Measurements from ENCODE around the gene DCLRE1A.

The DCLRE1A gene

DNA sequence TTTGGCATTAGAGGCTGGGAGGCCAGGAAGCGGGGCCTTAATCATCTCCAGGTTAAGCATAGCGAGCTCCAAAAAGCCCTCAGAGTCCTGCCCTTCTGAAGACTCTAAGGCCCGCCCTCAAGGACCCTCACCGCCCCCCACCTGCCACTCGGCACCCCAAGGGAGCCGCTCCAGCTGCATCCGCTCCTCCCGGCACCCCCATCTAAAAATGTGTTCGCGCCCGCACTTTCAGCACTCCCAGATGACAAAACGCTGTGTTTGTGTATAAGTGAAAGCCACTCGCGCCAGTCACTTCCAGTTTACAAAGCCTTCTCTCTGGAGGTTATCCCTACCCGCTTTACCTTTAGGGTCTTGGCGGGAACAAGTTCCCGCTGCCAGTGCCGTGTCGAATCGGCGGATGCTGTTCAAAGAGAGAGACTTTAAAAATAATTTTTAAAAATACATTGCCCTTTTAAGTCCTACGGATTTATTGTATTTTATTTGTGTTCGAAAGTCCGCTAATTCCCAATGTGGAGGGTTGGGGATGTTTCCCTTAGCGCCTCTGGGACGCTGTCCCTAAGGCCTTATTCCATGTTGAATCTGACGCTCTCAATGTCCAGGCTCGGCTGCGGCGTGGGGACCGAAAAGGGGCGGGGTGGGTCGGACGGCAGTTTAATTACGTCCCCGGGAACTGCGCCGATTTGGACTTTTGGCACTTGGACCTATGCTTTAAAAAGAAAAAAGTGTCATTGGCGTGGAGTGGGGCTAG is at the start of gene DCLRE1A, which contains the start of gene NHLRC2:
TSS of gene DCLRE1A (minus strand) at position 70 of the 748 bp plus-strand sequence. CDS start 900 bp downstream, outside the sequence.
TSS of gene NHLRC2 (plus strand) at position 649 of the 748 bp plus-strand sequence. CDS start 212 bp downstream, outside the sequence.
- Histone ChIP-seq H3K9me3 (ENCODE audit: control insufficient read depth, low read depth, low read length) (no peaks in the 10 kb centered on the region), H3K27ac (ENCODE audit: low read length) (peak within 1 kb of the TSS; percentile 89), H3K9ac (ENCODE audit: low read length) (peak within 1 kb of the TSS; percentile 89), H3K4me3 (ENCODE audit: low read length) (peak within 1 kb of the TSS; percentile 98), H3K36me3 (ENCODE audit: control insufficient read depth, low read depth, low read length) (peaks cover 12% of the 10 kb centered on the region), H3K4me1 (ENCODE audit: control insufficient read depth, low read depth, low read length) (peaks cover 15% of the 10 kb centered on the region), H3K27me3 (ENCODE audit: control insufficient read depth, insufficient read depth, low read length) (no peaks in the 10 kb centered on the region)

GRCh38 chr10:113899952-113900598 is 46.2 kb upstream of the DCLRE1A start:
- Histone ChIP-seq H3K36me3 (ENCODE audit: control insufficient read depth, low read depth, low read length) (peaks cover 43% of the 10 kb centered on the region), H3K4me1 (ENCODE audit: control insufficient read depth, low read depth, low read length) (no peaks in the 10 kb centered on the region)

GRCh38 chr10:113897693-113898618 is 44.1 kb upstream of the DCLRE1A start:
- H3K27ac ChIP-seq (ENCODE audit: low read length): no peak overlapping the region
- no peak overlapping the region for H3K9ac ChIP-seq (ENCODE audit: low read length)
- no peak overlapping the region for H3K4me3 ChIP-seq (ENCODE audit: low read length)
- peaks cover 32% of the 10 kb centered on the region for H3K36me3 ChIP-seq (ENCODE audit: control insufficient read depth, low read depth, low read length)
- no peaks in the 10 kb centered on the region for H3K27me3 ChIP-seq (ENCODE audit: control insufficient read depth, insufficient read depth, low read length)
- H3K4me1 ChIP-seq (ENCODE audit: control insufficient read depth, low read depth, low read length): no peaks in the 10 kb centered on the region
- no peaks in the 10 kb centered on the region for H3K9me3 ChIP-seq (ENCODE audit: control insufficient read depth, low read depth, low read length)

More at GRCh38 chr10:113899952-113900598, 46.2 kb upstream of the DCLRE1A start:
- Histone ChIP-seq H3K27ac (ENCODE audit: low read length) (no peak overlapping the region), H3K27me3 (ENCODE audit: control insufficient read depth, insufficient read depth, low read length) (no peaks in the 10 kb centered on the region), H3K4me3 (ENCODE audit: low read length) (no peak overlapping the region), H3K9me3 (ENCODE audit: control insufficient read depth, low read depth, low read length) (no peaks in the 10 kb centered on the region), H3K9ac (ENCODE audit: low read length) (no peak overlapping the region)

DNA sequence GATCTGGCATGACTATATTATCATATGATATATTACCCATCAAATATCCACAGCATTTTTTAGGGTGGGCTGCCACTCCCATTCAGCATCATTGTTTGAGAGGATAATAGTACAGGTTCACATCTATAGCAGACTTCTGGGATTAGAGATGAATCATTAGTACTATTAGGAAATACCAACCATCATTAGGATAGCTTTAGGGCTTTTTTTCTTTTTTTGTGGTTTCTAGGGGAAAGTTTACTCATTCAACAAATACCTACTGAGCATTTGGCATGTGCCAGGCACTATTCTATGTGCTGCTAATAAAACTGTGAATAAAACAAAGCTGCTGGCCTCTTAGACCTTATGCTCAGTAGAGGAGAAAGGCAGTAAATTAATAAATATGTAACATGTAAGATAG is 41.1 kb upstream of the DCLRE1A start:
- H3K27ac ChIP-seq (ENCODE audit: low read length): no peak overlapping the region
- no peaks in the 10 kb centered on the region for H3K9me3 ChIP-seq (ENCODE audit: control insufficient read depth, low read depth, low read length)
- H3K27me3 ChIP-seq (ENCODE audit: control insufficient read depth, insufficient read depth, low read length): no peaks in the 10 kb centered on the region
- no peak overlapping the region for H3K9ac ChIP-seq (ENCODE audit: low read length)
- H3K4me1 ChIP-seq (ENCODE audit: control insufficient read depth, low read depth, low read length): no peaks in the 10 kb centered on the region
- H3K36me3 ChIP-seq (ENCODE audit: control insufficient read depth, low read depth, low read length): peaks cover 17% of the 10 kb centered on the region
- no peak overlapping the region for H3K4me3 ChIP-seq (ENCODE audit: low read length)

GRCh38 chr10:113894581-113894980 is 40.7 kb upstream of the DCLRE1A start:
- Histone ChIP-seq H3K27ac (ENCODE audit: low read length) (no peak overlapping the region), H3K36me3 (ENCODE audit: control insufficient read depth, low read depth, low read length) (peaks cover 19% of the 10 kb centered on the region), H3K4me1 (ENCODE audit: control insufficient read depth, low read depth, low read length) (no peaks in the 10 kb centered on the region), H3K27me3 (ENCODE audit: control insufficient read depth, insufficient read depth, low read length) (no peaks in the 10 kb centered on the region), H3K4me3 (ENCODE audit: low read length) (no peak overlapping the region), H3K9me3 (ENCODE audit: control insufficient read depth, low read depth, low read length) (no peaks in the 10 kb centered on the region), H3K9ac (ENCODE audit: low read length) (no peak overlapping the region)

- H3K9ac ChIP-seq (ENCODE audit: low read length): no peak overlapping the region
- H3K4me1 ChIP-seq (ENCODE audit: control insufficient read depth, low read depth, low read length): no peaks in the 10 kb centered on the region
- H3K9me3 ChIP-seq (ENCODE audit: control insufficient read depth, low read depth, low read length): no peaks in the 10 kb centered on the region
- no peak overlapping the region for H3K4me3 ChIP-seq (ENCODE audit: low read length)
- no peaks in the 10 kb centered on the region for H3K27me3 ChIP-seq (ENCODE audit: control insufficient read depth, insufficient read depth, low read length)
- H3K27ac ChIP-seq (ENCODE audit: low read length): no peak overlapping the region
- peaks cover 19% of the 10 kb centered on the region for H3K36me3 ChIP-seq (ENCODE audit: control insufficient read depth, low read depth, low read length)
Observed at GRCh38 chr10:113893570-113893969, 39.7 kb upstream of the DCLRE1A start.

DNA sequence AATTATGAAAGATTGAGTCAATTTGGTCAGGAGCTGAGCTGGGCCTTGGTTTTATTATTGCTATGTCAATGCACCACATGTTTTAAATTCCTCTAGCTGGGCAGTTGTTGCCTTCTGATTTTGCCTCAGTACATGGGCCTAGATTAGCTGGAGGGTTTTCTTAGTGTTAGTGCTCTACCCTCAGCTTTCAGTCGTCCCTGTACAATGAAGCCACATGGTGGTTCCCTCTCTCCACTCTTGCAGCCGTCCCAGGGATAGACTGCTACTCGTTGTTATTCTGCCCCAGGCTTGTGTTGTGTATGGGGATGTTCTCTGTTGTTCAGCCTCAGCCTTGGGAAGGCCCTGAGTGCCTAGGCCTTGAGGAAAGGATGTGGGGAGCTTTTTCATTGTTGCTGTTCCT is 37.6 kb upstream of the DCLRE1A start:
- Histone ChIP-seq H3K9me3 (ENCODE audit: control insufficient read depth, low read depth, low read length) (no peaks in the 10 kb centered on the region), H3K4me1 (ENCODE audit: control insufficient read depth, low read depth, low read length) (no peaks in the 10 kb centered on the region), H3K4me3 (ENCODE audit: low read length) (no peak overlapping the region), H3K27me3 (ENCODE audit: control insufficient read depth, insufficient read depth, low read length) (no peaks in the 10 kb centered on the region), H3K36me3 (ENCODE audit: control insufficient read depth, low read depth, low read length) (peaks cover 19% of the 10 kb centered on the region), H3K27ac (ENCODE audit: low read length) (no peak overlapping the region), H3K9ac (ENCODE audit: low read length) (no peak overlapping the region)

GRCh38 chr10:113890769-113891168 is 36.9 kb upstream of the DCLRE1A start:
- Histone ChIP-seq H3K9ac (ENCODE audit: low read length) (no peak overlapping the region), H3K9me3 (ENCODE audit: control insufficient read depth, low read depth, low read length) (no peaks in the 10 kb centered on the region), H3K36me3 (ENCODE audit: control insufficient read depth, low read depth, low read length) (peaks cover 23% of the 10 kb centered on the region), H3K27ac (ENCODE audit: low read length) (no peak overlapping the region), H3K27me3 (ENCODE audit: control insufficient read depth, insufficient read depth, low read length) (no peaks in the 10 kb centered on the region), H3K4me3 (ENCODE audit: low read length) (no peak overlapping the region), H3K4me1 (ENCODE audit: control insufficient read depth, low read depth, low read length) (no peaks in the 10 kb centered on the region)

- Histone ChIP-seq H3K27ac (ENCODE audit: low read length) (no peak overlapping the region), H3K9ac (ENCODE audit: low read length) (no peak overlapping the region), H3K4me3 (ENCODE audit: low read length) (no peak overlapping the region), H3K9me3 (ENCODE audit: control insufficient read depth, low read depth, low read length) (no peaks in the 10 kb centered on the region), H3K27me3 (ENCODE audit: control insufficient read depth, insufficient read depth, low read length) (no peaks in the 10 kb centered on the region), H3K4me1 (ENCODE audit: control insufficient read depth, low read depth, low read length) (no peaks in the 10 kb centered on the region), H3K36me3 (ENCODE audit: control insufficient read depth, low read depth, low read length) (peaks cover 31% of the 10 kb centered on the region)
Observed at GRCh38 chr10:113889911-113890310, 36.0 kb upstream of the DCLRE1A start.

- Histone ChIP-seq H3K9me3 (ENCODE audit: control insufficient read depth, low read depth, low read length) (no peaks in the 10 kb centered on the region), H3K36me3 (ENCODE audit: control insufficient read depth, low read depth, low read length) (peaks cover 30% of the 10 kb centered on the region), H3K4me1 (ENCODE audit: control insufficient read depth, low read depth, low read length) (no peaks in the 10 kb centered on the region), H3K27ac (ENCODE audit: low read length) (no peak overlapping the region), H3K9ac (ENCODE audit: low read length) (no peak overlapping the region), H3K27me3 (ENCODE audit: control insufficient read depth, insufficient read depth, low read length) (no peaks in the 10 kb centered on the region), H3K4me3 (ENCODE audit: low read length) (no peak overlapping the region)
Observed at GRCh38 chr10:113882240-113882639, 28.4 kb upstream of the DCLRE1A start.

GRCh38 chr10:113880236-113880635 is 26.4 kb upstream of the DCLRE1A start:
- Histone ChIP-seq H3K9me3 (ENCODE audit: control insufficient read depth, low read depth, low read length) (no peaks in the 10 kb centered on the region), H3K36me3 (ENCODE audit: control insufficient read depth, low read depth, low read length) (peaks cover 18% of the 10 kb centered on the region), H3K27ac (ENCODE audit: low read length) (no peak overlapping the region), H3K27me3 (ENCODE audit: control insufficient read depth, insufficient read depth, low read length) (no peaks in the 10 kb centered on the region), H3K9ac (ENCODE audit: low read length) (no peak overlapping the region), H3K4me1 (ENCODE audit: control insufficient read depth, low read depth, low read length) (no peaks in the 10 kb centered on the region), H3K4me3 (ENCODE audit: low read length) (no peak overlapping the region)

Measured in iPS-18a (cell line).